Coronary artery (tissue), 2 donors: Measurements from ENCODE around the gene ST7L.
A peak's percentile ranks its signal among the peaks of the same experiment; 100 is the strongest.
"Not testable (repeated sequence)": the region's sequence is repeated elsewhere in the genome, so short reads cannot be mapped to it uniquely, and the experiment has no call there.

ENCODE experiments used
- DNase-seq: peaks from one replicate; pipeline ENCODE4 v3.0.0-alpha.2; 2017; ENCODE audit warnings: low spot score
- H3K27ac ChIP-seq, 2 donors: fragments of 200-600 bp; sonication (generic); one replicate each; pipeline ENCODE4 v1.5.1; 2016 to 2019
- H3K4me3 ChIP-seq: fragments of 200-600 bp; sonication (generic); 2 replicates; pipeline ENCODE4 v1.5.1; 2016; ENCODE audit warnings: mild to moderate bottlenecking, moderate library complexity
- TF ChIP-seq, protein P1 (sequence below): fragments of 200-600 bp; sonication (generic); IDR thresholded peaks from one replicate; pipeline ENCODE4 v1.5.1; 2019; ENCODE audit warnings: antibody characterized with exemption

Gene ST7L, protein sequence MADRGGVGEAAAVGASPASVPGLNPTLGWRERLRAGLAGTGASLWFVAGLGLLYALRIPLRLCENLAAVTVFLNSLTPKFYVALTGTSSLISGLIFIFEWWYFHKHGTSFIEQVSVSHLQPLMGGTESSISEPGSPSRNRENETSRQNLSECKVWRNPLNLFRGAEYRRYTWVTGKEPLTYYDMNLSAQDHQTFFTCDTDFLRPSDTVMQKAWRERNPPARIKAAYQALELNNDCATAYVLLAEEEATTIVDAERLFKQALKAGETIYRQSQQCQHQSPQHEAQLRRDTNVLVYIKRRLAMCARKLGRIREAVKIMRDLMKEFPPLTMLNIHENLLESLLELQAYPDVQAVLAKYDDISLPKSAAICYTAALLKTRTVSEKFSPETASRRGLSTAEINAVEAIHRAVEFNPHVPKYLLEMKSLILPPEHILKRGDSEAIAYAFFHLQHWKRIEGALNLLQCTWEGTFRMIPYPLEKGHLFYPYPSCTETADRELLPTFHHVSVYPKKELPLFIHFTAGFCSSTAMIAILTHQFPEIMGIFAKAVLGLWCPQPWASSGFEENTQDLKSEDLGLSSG

DNA sequence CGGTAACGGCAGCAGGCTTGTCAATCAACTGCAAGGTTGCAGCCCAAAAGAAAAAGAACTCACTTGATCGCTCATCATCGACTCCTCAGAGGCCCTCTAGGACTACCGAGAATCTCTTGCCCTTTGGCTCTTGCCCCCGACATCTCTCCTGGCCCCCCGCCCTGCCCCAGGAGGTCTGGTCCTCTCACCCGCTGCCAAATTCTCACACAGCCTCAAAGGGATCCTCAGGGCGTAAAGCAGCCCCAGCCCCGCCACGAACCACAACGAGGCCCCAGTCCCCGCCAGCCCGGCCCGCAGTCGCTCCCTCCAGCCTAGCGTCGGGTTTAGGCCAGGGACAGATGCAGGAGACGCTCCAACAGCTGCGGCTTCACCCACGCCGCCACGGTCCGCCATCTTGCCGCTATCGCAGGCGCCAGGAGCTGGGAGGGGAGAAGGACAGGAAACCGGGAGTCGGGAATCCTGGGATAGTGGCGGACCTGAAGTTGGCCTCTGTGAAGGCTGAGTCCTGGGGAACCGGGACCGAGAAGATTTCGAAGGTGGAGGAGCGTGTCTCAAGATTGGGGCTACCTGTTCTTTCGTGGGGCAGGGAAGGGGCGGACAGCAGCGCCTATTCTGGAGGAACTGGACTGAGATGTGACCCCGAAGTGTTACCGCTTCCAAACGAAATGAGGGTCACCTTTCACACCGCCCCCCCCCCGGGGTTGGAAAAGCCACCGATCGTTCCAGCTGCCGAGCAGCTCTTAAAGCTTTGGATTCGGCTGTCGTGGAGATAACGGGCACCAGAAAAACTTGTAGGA, at the start of gene ST7L:
ST7L (minus strand) TSS at position 421 of the 797 bp plus-strand sequence; CDS start at position 393, 28 bp downstream.
- TF ChIP-seq, protein P1, sequence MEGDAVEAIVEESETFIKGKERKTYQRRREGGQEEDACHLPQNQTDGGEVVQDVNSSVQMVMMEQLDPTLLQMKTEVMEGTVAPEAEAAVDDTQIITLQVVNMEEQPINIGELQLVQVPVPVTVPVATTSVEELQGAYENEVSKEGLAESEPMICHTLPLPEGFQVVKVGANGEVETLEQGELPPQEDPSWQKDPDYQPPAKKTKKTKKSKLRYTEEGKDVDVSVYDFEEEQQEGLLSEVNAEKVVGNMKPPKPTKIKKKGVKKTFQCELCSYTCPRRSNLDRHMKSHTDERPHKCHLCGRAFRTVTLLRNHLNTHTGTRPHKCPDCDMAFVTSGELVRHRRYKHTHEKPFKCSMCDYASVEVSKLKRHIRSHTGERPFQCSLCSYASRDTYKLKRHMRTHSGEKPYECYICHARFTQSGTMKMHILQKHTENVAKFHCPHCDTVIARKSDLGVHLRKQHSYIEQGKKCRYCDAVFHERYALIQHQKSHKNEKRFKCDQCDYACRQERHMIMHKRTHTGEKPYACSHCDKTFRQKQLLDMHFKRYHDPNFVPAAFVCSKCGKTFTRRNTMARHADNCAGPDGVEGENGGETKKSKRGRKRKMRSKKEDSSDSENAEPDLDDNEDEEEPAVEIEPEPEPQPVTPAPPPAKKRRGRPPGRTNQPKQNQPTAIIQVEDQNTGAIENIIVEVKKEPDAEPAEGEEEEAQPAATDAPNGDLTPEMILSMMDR = no peak
- Histone ChIP-seq H3K4me3 (peak within 1 kb of the TSS; percentile 90), H3K27ac (peak within 1 kb of the TSS; percentile 97 to 98)
- DNase-seq = peak; percentile 88

DNA sequence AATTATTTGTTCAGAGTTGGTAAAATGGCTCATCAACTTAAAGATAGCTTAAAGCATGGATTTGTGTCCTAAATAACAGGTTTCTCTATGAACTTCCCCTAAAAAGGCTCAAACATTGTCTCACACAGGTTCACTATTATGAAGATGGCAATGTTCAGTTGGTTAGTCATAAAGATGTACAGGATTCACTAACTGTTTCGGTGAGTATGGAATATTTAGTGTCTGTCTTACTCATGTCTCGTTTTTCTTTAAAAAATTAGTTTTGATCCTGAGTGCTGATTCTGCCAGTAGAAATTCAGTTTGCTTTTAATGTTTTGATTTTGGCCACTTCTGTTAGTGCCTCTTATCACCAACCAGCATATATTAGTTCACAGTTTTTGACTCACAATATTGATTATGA, 48.0 kb upstream of the ST7L start:
- DNase-seq = no peak
- TF ChIP-seq, protein P1 = no peak
- no peak overlapping the region for H3K4me3 ChIP-seq
- H3K27ac ChIP-seq = no peak overlapping the region

DNA sequence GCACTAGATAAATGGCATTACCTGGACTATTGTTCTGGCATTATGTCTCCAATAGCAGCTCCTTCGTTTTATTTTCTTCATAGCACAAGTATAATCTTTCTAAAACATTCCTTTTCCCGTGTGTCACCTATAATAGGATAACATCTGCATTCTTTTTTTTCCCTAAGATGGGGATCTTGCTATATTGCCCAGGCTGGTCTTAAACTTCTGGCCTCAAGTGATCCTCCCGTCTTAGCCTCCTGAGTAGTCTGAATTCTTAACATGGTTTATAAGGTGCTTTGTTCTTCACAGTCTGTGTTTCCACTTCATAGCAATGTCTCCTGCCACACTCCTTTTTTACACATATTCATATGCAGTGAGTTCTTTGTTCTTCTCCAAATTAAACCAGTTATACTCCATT, 46.9 kb upstream of the ST7L start:
- Histone ChIP-seq H3K4me3 (no peak overlapping the region), H3K27ac (no peak overlapping the region)
- no peak for DNase-seq
- TF ChIP-seq, protein P1 = no peak

DNA sequence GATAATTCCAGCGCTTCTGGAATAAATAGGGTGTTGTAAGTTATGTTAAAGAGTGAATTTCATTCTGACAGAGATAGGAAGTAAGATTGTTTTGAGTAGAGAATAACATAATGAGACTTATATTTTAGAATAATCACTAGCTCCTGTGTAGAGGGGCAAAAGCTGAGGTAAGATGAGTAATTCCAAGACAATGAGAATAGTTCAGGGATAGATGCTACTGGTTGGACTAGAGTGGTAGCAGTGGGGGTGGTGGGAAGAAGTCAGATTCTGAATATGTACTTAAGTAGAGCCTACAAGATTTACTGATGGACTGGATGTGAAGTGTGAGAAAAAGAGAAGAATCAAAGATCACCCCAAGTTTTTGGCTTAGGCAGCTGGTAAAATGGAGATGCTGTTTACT, 32.3 kb upstream of the ST7L start:
- H3K4me3 ChIP-seq = no peak overlapping the region
- DNase-seq = no peak
- H3K27ac ChIP-seq = no peak overlapping the region
- TF ChIP-seq, protein P1 = no peak

DNA sequence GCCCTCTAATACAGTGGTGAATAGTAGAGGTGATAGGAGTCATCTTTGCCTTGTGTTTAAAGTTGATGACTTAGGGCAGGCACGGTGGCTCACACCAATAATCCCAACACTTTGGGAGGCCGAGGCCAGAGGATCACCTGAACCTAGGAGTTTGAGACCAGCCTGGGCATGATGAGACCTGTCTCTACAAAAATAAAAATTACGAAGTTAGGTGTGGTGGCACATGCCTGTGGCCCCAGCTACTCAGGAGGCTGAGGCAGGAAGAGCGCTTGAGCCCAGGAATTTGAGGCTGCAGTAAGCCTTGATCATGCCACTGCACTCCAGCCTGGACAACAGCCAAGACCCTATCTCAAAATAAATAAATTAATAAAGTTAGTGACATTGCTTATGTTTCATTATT, 27.3 kb upstream of the ST7L start:
- Histone ChIP-seq H3K4me3 (no peak overlapping the region), H3K27ac (no peak overlapping the region)
- no peak for DNase-seq
- TF ChIP-seq, protein P1 = no peak

DNA sequence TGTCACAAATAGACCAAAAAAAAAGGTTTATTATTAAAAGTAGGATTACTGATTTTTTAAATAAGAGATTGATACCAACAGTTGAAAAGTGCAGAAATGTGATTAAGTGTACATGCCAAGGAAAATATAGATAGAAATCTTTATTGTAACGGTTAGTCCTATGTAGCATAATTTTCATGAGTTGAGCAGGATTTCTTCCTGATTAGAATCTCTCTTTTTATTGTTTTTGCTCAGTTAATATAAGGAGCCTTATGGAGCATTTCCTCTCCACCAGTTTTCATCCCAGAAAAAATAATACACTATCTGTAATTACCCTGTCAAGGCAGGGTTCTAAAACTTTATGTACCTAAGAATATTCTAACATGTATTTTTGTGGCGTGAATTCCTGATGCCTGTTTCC, 24.1 kb upstream of the ST7L start:
- TF ChIP-seq, protein P1 = no peak
- Histone ChIP-seq H3K4me3 (no peak overlapping the region), H3K27ac (no peak overlapping the region)
- no peak for DNase-seq

DNA sequence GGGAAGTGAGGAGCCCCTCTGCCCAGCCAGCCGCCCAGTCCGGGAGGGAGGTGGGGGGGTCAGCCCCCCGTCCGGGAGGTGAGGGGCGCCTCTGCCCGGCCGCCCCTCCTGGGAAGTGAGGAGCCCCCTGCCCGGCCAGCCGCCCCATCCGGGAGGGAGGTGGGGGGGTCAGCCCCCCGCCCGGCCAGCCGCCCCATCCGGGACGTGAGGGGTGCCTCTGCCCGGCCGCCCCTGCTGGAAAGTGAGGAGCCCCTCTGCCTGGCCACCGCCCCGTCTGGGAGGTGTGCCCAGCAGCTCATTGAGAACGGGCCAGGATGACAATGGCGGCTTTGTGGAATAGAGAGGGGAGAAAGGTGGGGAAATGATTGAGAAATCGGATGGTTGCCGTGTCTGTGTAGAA, 21.5 kb upstream of the ST7L start:
- not testable (repeated sequence) for H3K27ac ChIP-seq, H3K4me3 ChIP-seq, DNase-seq
